ENCODE results near the gene ADK.

The ADK gene

GRCh38 chr10:74620626-74621025, 469.6 kb downstream of the ADK start:
- DNase-seq (ENCODE audit: insufficient read length, low spot score) (no peak), FAIRE-seq (no peak)
- TF ChIP-seq CTCF (IDR thresholded peaks at IDR 0.05; ENCODE audit: insufficient read depth, missing control alignments), result no peak

GRCh38 chr10:74623786-74624185, 472.8 kb downstream of the ADK start:
- TF ChIP-seq CTCF (IDR thresholded peaks at IDR 0.05; ENCODE audit: insufficient read depth, missing control alignments), result no peak
- FAIRE-seq (no peak), DNase-seq (ENCODE audit: insufficient read length, low spot score) (no peak)

GRCh38 chr10:74624501-74624900, 473.5 kb downstream of the ADK start:
- FAIRE-seq (no peak), DNase-seq (ENCODE audit: insufficient read length, low spot score) (no peak)

GRCh38 chr10:74628136-74628535, 477.1 kb downstream of the ADK start:
- no peak for DNase-seq (ENCODE audit: insufficient read length, low spot score)

More at GRCh38 chr10:74624501-74624900, 473.5 kb downstream of the ADK start:
- TF ChIP-seq CTCF (IDR thresholded peaks at IDR 0.05; ENCODE audit: insufficient read depth, missing control alignments), result no peak

GRCh38 chr10:74634995-74635536, 484.0 kb downstream of the ADK start:
- no peak for TF ChIP-seq CTCF (IDR thresholded peaks at IDR 0.05; ENCODE audit: insufficient read depth, missing control alignments)
- FAIRE-seq (no peak), DNase-seq (ENCODE audit: insufficient read length, low spot score) (no peak)

More at GRCh38 chr10:74628136-74628535, 477.1 kb downstream of the ADK start:
- TF ChIP-seq CTCF (IDR thresholded peaks at IDR 0.05; ENCODE audit: insufficient read depth, missing control alignments), result no peak
- peak; percentile 82 for FAIRE-seq

- DNase-seq (ENCODE audit: insufficient read length, low spot score), result no peak
- TF ChIP-seq CTCF (IDR thresholded peaks at IDR 0.05; ENCODE audit: insufficient read depth, missing control alignments), result no peak
- FAIRE-seq, result no peak
Observed at GRCh38 chr10:74635655-74636054, 484.6 kb downstream of the ADK start.

GRCh38 chr10:74637685-74638084, 486.7 kb downstream of the ADK start:
- FAIRE-seq (no peak), DNase-seq (ENCODE audit: insufficient read length, low spot score) (no peak)
- no peak for TF ChIP-seq CTCF (IDR thresholded peaks at IDR 0.05; ENCODE audit: insufficient read depth, missing control alignments)
